ENCODE data around the gene RAI14. TPM values are rescaled to one million over a fixed set of nuclear protein-coding genes. Genes with fewer than 3 reads are reported as not detected.

RAI14 gene
- total RNA-seq, 1 donor from 2014 or later, result 307 TPM

DNA sequence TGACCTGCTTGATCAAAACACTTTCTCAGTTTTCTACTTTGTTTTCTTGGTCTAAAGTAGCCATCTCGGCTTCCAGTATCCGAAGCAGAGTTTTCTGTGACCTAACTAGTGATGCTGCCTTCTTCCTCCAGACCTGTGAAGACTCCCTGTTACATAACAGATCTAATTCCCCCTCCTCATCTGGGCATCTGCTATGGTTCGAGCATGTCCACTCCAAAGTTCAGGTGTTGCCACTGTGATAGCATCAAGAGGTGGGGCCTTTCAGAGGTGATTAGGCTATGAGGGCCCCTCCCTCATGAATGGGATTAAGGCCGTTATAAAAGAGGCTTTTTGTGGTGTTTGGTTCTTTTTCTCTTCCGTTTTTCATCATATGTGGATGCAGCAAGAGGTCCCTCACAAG, 203.1 kb downstream of the RAI14 start:
- Mint-ChIP-seq H3K27ac (ENCODE audit: unreplicated experiment) (no peak overlapping the region), H3K27me3 (ENCODE audit: low read depth, unreplicated experiment) (peaks cover 5% of the 10 kb centered on the region), H3K9me3 (ENCODE audit: unreplicated experiment) (no peaks in the 10 kb centered on the region), H3K4me1 (ENCODE audit: low read depth, unreplicated experiment) (no peaks in the 10 kb centered on the region), H3K36me3 (ENCODE audit: low read depth, unreplicated experiment) (peaks cover 2% of the 10 kb centered on the region), H3K4me3 (ENCODE audit: unreplicated experiment) (no peak overlapping the region)
- Histone ChIP-seq H3K4me2 (ENCODE audit: low read length) (no peak overlapping the region), H3K4me1 (ENCODE audit: insufficient read depth, low read length) (no peaks in the 10 kb centered on the region), H2AFZ (ENCODE audit: low read depth, low read length) (no peak overlapping the region), H3K9me3 (ENCODE audit: insufficient read depth, low read depth, low read length) (no peaks in the 10 kb centered on the region), H3K27ac (ENCODE audit: low read depth, low read length) (no peak overlapping the region), H3K9ac (ENCODE audit: low read length) (no peak overlapping the region), H3K79me2 (ENCODE audit: insufficient read depth, low read length) (no peaks in the 10 kb centered on the region), H3K36me3 (ENCODE audit: insufficient read depth, low read length) (no peaks in the 10 kb centered on the region), H3K4me3 (ENCODE audit: insufficient read depth, low read depth, low read length) (no peak overlapping the region), H3K27me3 (ENCODE audit: insufficient read depth, low read length) (no peaks in the 10 kb centered on the region), H4K20me1 (ENCODE audit: insufficient read depth, low read length) (no peaks in the 10 kb centered on the region)
- FAIRE-seq (no peak), DNase-seq (ENCODE audit: low read depth) (no peak)
- TF ChIP-seq EZH2 (IDR thresholded peaks at IDR 0.05; ENCODE audit: insufficient read depth, low read length), result no peak
- TF ChIP-seq, protein P1, sequence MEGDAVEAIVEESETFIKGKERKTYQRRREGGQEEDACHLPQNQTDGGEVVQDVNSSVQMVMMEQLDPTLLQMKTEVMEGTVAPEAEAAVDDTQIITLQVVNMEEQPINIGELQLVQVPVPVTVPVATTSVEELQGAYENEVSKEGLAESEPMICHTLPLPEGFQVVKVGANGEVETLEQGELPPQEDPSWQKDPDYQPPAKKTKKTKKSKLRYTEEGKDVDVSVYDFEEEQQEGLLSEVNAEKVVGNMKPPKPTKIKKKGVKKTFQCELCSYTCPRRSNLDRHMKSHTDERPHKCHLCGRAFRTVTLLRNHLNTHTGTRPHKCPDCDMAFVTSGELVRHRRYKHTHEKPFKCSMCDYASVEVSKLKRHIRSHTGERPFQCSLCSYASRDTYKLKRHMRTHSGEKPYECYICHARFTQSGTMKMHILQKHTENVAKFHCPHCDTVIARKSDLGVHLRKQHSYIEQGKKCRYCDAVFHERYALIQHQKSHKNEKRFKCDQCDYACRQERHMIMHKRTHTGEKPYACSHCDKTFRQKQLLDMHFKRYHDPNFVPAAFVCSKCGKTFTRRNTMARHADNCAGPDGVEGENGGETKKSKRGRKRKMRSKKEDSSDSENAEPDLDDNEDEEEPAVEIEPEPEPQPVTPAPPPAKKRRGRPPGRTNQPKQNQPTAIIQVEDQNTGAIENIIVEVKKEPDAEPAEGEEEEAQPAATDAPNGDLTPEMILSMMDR (IDR thresholded peaks at IDR 0.05; ENCODE audit: insufficient read depth, low read depth, low read length), result no peak

DNA sequence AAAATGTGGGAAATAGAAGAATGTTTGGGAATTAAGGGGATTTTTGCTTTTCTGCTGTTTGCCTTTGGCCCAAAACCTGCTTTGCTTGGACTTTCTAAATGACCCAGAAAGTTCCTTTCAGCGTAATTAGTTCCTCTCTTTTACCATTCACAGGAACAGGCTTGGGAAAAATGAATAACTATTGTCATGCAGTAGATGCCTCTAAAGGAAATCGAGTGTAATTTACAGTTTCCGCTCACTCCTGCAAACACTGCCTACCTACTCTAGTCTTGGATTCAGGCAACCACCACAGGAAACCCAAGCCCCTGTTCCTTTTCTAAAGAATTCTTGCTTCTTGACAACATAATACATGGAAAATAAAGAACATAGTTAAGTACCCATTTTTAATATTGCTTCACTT, 207.8 kb downstream of the RAI14 start:
- no peak for FAIRE-seq
- H3K4me1 Mint-ChIP-seq (ENCODE audit: low read depth, unreplicated experiment), result no peaks in the 10 kb centered on the region

DNA sequence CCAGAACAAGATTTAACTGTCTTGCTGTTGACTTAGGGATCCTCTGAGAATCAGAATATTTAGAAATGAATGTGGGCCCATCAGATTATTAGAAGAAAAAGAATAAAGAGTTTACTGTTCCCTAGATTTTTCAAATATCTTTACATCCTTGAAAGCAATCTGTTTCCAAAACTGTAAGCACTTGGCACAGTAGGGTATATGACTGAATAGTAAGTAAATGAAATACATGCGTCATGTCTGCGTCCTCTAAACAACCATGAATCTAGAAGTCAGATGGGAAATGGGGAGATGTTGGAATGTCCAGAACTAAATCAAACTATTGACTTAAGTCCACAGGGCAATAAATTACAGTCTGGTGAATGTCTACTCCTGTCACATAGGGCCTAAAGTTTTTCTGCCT, 209.0 kb downstream of the RAI14 start:
- no peak overlapping the region for H3K4me2 ChIP-seq (ENCODE audit: low read length)
- no peaks in the 10 kb centered on the region for H3K27me3 ChIP-seq (ENCODE audit: insufficient read depth, low read length)
- no peak overlapping the region for H2AFZ ChIP-seq (ENCODE audit: low read depth, low read length)
- TF ChIP-seq EZH2 (IDR thresholded peaks at IDR 0.05; ENCODE audit: insufficient read depth, low read length), result no peak
- H3K9ac ChIP-seq (ENCODE audit: low read length), result no peak overlapping the region
- H3K4me3 Mint-ChIP-seq (ENCODE audit: unreplicated experiment), result no peak overlapping the region
- peaks cover 2% of the 10 kb centered on the region for H3K27me3 Mint-ChIP-seq (ENCODE audit: low read depth, unreplicated experiment)
- FAIRE-seq, result no peak
- H3K4me3 ChIP-seq (ENCODE audit: insufficient read depth, low read depth, low read length), result no peak overlapping the region
- no peaks in the 10 kb centered on the region for H3K79me2 ChIP-seq (ENCODE audit: insufficient read depth, low read length)
- peaks cover 2% of the 10 kb centered on the region for H3K36me3 Mint-ChIP-seq (ENCODE audit: low read depth, unreplicated experiment)
- no peaks in the 10 kb centered on the region for H3K36me3 ChIP-seq (ENCODE audit: insufficient read depth, low read length)
- no peak for DNase-seq (ENCODE audit: low read depth)
- H3K27ac ChIP-seq (ENCODE audit: low read depth, low read length), result no peak overlapping the region
- no peaks in the 10 kb centered on the region for H3K9me3 Mint-ChIP-seq (ENCODE audit: unreplicated experiment)
- H3K9me3 ChIP-seq (ENCODE audit: insufficient read depth, low read depth, low read length), result no peaks in the 10 kb centered on the region
- no peaks in the 10 kb centered on the region for H3K4me1 Mint-ChIP-seq (ENCODE audit: low read depth, unreplicated experiment)
- no peaks in the 10 kb centered on the region for H4K20me1 ChIP-seq (ENCODE audit: insufficient read depth, low read length)
- no peak overlapping the region for H3K27ac Mint-ChIP-seq (ENCODE audit: unreplicated experiment)
- no peaks in the 10 kb centered on the region for H3K4me1 ChIP-seq (ENCODE audit: insufficient read depth, low read length)

More for the DNA sequence above, 207.8 kb downstream of the RAI14 start:
- Histone ChIP-seq H4K20me1 (ENCODE audit: insufficient read depth, low read length) (no peaks in the 10 kb centered on the region), H2AFZ (ENCODE audit: low read depth, low read length) (no peak overlapping the region), H3K4me3 (ENCODE audit: insufficient read depth, low read depth, low read length) (no peak overlapping the region), H3K27me3 (ENCODE audit: insufficient read depth, low read length) (no peaks in the 10 kb centered on the region), H3K9me3 (ENCODE audit: insufficient read depth, low read depth, low read length) (no peaks in the 10 kb centered on the region), H3K27ac (ENCODE audit: low read depth, low read length) (no peak overlapping the region), H3K9ac (ENCODE audit: low read length) (no peak overlapping the region), H3K79me2 (ENCODE audit: insufficient read depth, low read length) (no peaks in the 10 kb centered on the region), H3K4me1 (ENCODE audit: insufficient read depth, low read length) (no peaks in the 10 kb centered on the region), H3K4me2 (ENCODE audit: low read length) (no peak overlapping the region), H3K36me3 (ENCODE audit: insufficient read depth, low read length) (no peaks in the 10 kb centered on the region)
- Mint-ChIP-seq H3K36me3 (ENCODE audit: low read depth, unreplicated experiment) (peaks cover 2% of the 10 kb centered on the region), H3K27me3 (ENCODE audit: low read depth, unreplicated experiment) (peaks cover 2% of the 10 kb centered on the region), H3K4me3 (ENCODE audit: unreplicated experiment) (no peak overlapping the region), H3K9me3 (ENCODE audit: unreplicated experiment) (no peaks in the 10 kb centered on the region), H3K27ac (ENCODE audit: unreplicated experiment) (no peak overlapping the region)
- no peak for DNase-seq (ENCODE audit: low read depth)
- no peak for TF ChIP-seq EZH2 (IDR thresholded peaks at IDR 0.05; ENCODE audit: insufficient read depth, low read length)
- TF ChIP-seq, protein P1 (IDR thresholded peaks at IDR 0.05; ENCODE audit: insufficient read depth, low read depth, low read length), result no peak

Measured in astrocyte (in vitro differentiated cells and primary cell).